HG02759 (cell line): ENCODE data around the gene SLC16A6.
"Not testable (repeated sequence)": the region's sequence is repeated elsewhere in the genome, so short reads cannot be mapped to it uniquely, and the experiment has no call there.

ENCODE experiments used
- ATAC-seq: cut with Tn5 transposase; IDR thresholded peaks from one replicate; pipeline ENCODE4 v1.9.1; 2021; ENCODE audit warnings: mild to moderate bottlenecking, moderate library complexity; ENCODE audit not compliant: unreplicated experiment

Gene SLC16A6

GRCh38 chr17:68290955-68291835 is at the start of gene SLC16A6, which contains the start of gene ARSG:
SLC16A6 (minus strand) TSS chr17:68291127; CDS start chr17:68278320, 12,807 bp downstream.
ARSG (plus strand) TSS chr17:68291495; CDS start chr17:68307494, 15,999 bp downstream.
- ATAC-seq = peak; percentile 58

GRCh38 chr17:68334393-68334792 is 43.5 kb upstream of the SLC16A6 start:
- ATAC-seq = no peak

- not testable (repeated sequence) for ATAC-seq
Observed at GRCh38 chr17:68331932-68332331, 41.0 kb upstream of the SLC16A6 start.

GRCh38 chr17:68329331-68329730 is 38.4 kb upstream of the SLC16A6 start:
- no peak for ATAC-seq

GRCh38 chr17:68328676-68329075 is 37.7 kb upstream of the SLC16A6 start:
- no peak for ATAC-seq

GRCh38 chr17:68327823-68328557 is 37.1 kb upstream of the SLC16A6 start:
- ATAC-seq = no peak

GRCh38 chr17:68326681-68327080 is 35.8 kb upstream of the SLC16A6 start:
- ATAC-seq = no peak

GRCh38 chr17:68325961-68326360 is 35.0 kb upstream of the SLC16A6 start:
- ATAC-seq = no peak

GRCh38 chr17:68324654-68325336 is 33.9 kb upstream of the SLC16A6 start:
- no peak for ATAC-seq

GRCh38 chr17:68324114-68324513 is 33.2 kb upstream of the SLC16A6 start:
- ATAC-seq = no peak

GRCh38 chr17:68322630-68323029 is 31.7 kb upstream of the SLC16A6 start:
- no peak for ATAC-seq

GRCh38 chr17:68321556-68321954 is 30.6 kb upstream of the SLC16A6 start:
- ATAC-seq = no peak

GRCh38 chr17:68320943-68321555 is 30.1 kb upstream of the SLC16A6 start:
- no peak for ATAC-seq

GRCh38 chr17:68320311-68320865 is 29.5 kb upstream of the SLC16A6 start:
- no peak for ATAC-seq

GRCh38 chr17:68319410-68320162 is 28.7 kb upstream of the SLC16A6 start:
- ATAC-seq = no peak

- ATAC-seq = no peak
Observed at GRCh38 chr17:68318103-68318991, 27.4 kb upstream of the SLC16A6 start.

- no peak for ATAC-seq
Observed at GRCh38 chr17:68317458-68317857, 26.5 kb upstream of the SLC16A6 start.

GRCh38 chr17:68315930-68316329 is 25.0 kb upstream of the SLC16A6 start:
- ATAC-seq = no peak
